DND-41 (cell line): ENCODE measurements around the gene PPP2R1A.

Experiments
- ATAC-seq: fragments of 200-7000 bp; cut with Tn5 transposase; 3 replicates; pipeline ENCODE4 v1.9.1; 2021; ENCODE audit warnings: low read depth; ENCODE audit not compliant: insufficient read depth
- DNase-seq: peaks from one replicate; pipeline ENCODE4 v3.0.0-alpha.2; 2020
- H2AFZ ChIP-seq: 2 replicates; pipeline ENCODE4 v1.6.0; 2012; ENCODE audit warnings: low read depth, low read length
- H3K27ac ChIP-seq: 2 replicates; pipeline ENCODE4 v1.5.1; 2012; ENCODE audit warnings: low read length, inconsistent platforms
- H3K27me3 ChIP-seq: fragments of 200-600 bp; sonication (generic); 2 replicates; pipeline ENCODE4 v1.6.0; 2012; ENCODE audit warnings: low read length, mild to moderate bottlenecking, inconsistent platforms; ENCODE audit not compliant: insufficient read depth, poor library complexity
- H3K36me3 ChIP-seq: 2 replicates; pipeline ENCODE4 v1.5.1; 2012; ENCODE audit warnings: low read length, inconsistent platforms; ENCODE audit not compliant: insufficient read depth
- H3K4me1 ChIP-seq: 2 replicates; pipeline ENCODE4 v1.5.1; 2012; ENCODE audit warnings: mild to moderate bottlenecking, low read length; ENCODE audit not compliant: insufficient read depth
- H3K4me2 ChIP-seq: 2 replicates; pipeline ENCODE4 v1.6.0; 2012; ENCODE audit warnings: mild to moderate bottlenecking, moderate library complexity, low read length, inconsistent platforms; ENCODE audit not compliant: insufficient read depth
- H3K4me3 ChIP-seq, 2 experiments: fragments of 200-600 bp in 1 of 2; shearing (Covaris generic) in 1 of 2; 2 replicates each; pipeline ENCODE4 v1.5.1; 2012 to 2016; ENCODE audit warnings: inconsistent platforms in 2 of 2, low read length in 2 of 2, mild to moderate bottlenecking in 2 of 2, low read depth in 1 of 2, moderate library complexity in 1 of 2
- H3K79me2 ChIP-seq: 2 replicates; pipeline ENCODE4 v1.6.0; 2012; ENCODE audit warnings: low read length, inconsistent platforms; ENCODE audit not compliant: insufficient read depth
- H3K9ac ChIP-seq: 2 replicates; pipeline ENCODE4 v1.6.0; 2012; ENCODE audit warnings: low read depth, mild to moderate bottlenecking, inconsistent platforms, low read length, moderate library complexity
- H3K9me3 ChIP-seq: 2 replicates; pipeline ENCODE4 v1.5.1; 2012; ENCODE audit warnings: low read length, moderate library complexity, mild to moderate bottlenecking, inconsistent platforms; ENCODE audit not compliant: insufficient read depth, severe bottlenecking
- H4K20me1 ChIP-seq: 2 replicates; pipeline ENCODE4 v1.6.0; 2012; ENCODE audit warnings: low read length; ENCODE audit not compliant: insufficient read depth
- EZH2 ChIP-seq: IDR thresholded peaks from 3 replicates; pipeline ENCODE4 v1.6.1; 2012; ENCODE audit warnings: borderline replicate concordance, low read depth, mild to moderate bottlenecking, moderate library complexity, low read length, inconsistent platforms; ENCODE audit not compliant: severe bottlenecking
- TF ChIP-seq, protein P1 (sequence below): IDR thresholded peaks from 2 replicates; pipeline ENCODE4 v1.5.1; 2012; ENCODE audit warnings: borderline replicate concordance, low read length, moderate library complexity, mild to moderate bottlenecking; ENCODE audit not compliant: poor library complexity, severe bottlenecking; ENCODE audit errors: extremely low read depth

Gene PPP2R1A

DNA sequence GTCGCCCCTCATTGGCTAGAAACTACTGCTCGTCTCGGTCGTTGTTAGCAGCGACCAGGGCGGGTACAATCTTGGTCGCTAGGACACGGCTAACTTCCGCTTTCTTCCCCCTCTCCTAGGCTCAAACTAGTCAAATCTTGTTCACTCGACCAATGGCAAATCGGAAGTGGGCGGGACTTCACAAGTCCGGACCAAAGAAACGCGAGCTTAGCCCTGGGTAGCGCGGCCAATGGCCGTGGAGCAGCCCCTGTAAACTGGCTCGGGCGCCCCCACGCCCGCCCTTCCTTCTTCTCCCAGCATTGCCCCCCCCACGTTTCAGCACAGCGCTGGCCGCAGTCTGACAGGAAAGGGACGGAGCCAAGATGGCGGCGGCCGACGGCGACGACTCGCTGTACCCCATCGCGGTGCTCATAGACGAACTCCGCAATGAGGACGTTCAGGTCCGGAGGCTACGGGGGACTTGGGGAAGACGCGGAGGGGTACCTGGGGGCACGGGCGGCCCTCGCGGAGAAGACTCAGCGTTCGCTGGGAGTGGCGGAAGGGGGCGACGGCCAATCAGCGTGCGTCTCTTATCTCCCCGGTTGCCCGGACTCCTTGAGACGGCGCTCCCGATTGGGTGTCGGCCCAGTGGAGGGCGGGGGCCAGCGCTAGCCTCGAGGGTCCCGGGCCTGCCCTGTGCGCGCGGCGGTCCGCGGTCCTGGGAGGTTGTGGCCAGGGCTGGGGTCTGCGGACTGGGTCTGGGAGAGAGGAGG is at the start of gene PPP2R1A:
TSS of gene PPP2R1A (plus strand) at position 318 of the 752 bp plus-strand sequence. CDS start at position 363, 45 bp downstream.
- ATAC-seq = peak; percentile 92
- H3K4me2 ChIP-seq = peak within 1 kb of the TSS; percentile 87
- peak; percentile 99 for DNase-seq
- no peaks in the 10 kb centered on the region for H3K9me3 ChIP-seq
- no peak for TF ChIP-seq EZH2
- TF ChIP-seq, protein P1, sequence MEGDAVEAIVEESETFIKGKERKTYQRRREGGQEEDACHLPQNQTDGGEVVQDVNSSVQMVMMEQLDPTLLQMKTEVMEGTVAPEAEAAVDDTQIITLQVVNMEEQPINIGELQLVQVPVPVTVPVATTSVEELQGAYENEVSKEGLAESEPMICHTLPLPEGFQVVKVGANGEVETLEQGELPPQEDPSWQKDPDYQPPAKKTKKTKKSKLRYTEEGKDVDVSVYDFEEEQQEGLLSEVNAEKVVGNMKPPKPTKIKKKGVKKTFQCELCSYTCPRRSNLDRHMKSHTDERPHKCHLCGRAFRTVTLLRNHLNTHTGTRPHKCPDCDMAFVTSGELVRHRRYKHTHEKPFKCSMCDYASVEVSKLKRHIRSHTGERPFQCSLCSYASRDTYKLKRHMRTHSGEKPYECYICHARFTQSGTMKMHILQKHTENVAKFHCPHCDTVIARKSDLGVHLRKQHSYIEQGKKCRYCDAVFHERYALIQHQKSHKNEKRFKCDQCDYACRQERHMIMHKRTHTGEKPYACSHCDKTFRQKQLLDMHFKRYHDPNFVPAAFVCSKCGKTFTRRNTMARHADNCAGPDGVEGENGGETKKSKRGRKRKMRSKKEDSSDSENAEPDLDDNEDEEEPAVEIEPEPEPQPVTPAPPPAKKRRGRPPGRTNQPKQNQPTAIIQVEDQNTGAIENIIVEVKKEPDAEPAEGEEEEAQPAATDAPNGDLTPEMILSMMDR = no peak
- H3K27ac ChIP-seq = peak within 1 kb of the TSS; percentile 91
- peak within 1 kb of the TSS; percentile 76 for H2AFZ ChIP-seq
- H3K36me3 ChIP-seq = peaks cover 40% of the 10 kb centered on the region
- H4K20me1 ChIP-seq = peaks cover 36% of the 10 kb centered on the region
- peak within 1 kb of the TSS; percentile 70 for H3K9ac ChIP-seq
- peak within 1 kb of the TSS; percentile 68 to 91 for H3K4me3 ChIP-seq
- H3K79me2 ChIP-seq = peaks cover 55% of the 10 kb centered on the region
- no peaks in the 10 kb centered on the region for H3K27me3 ChIP-seq
- peaks cover 31% of the 10 kb centered on the region for H3K4me1 ChIP-seq

- TF ChIP-seq, protein P1 = no peak
- no peak for TF ChIP-seq EZH2
Observed at GRCh38 chr19:52141203-52141602, 48.6 kb upstream of the PPP2R1A start.

GRCh38 chr19:52142001-52142595 is 47.8 kb upstream of the PPP2R1A start:
- Histone ChIP-seq H3K27me3 (no peaks in the 10 kb centered on the region), H3K27ac (no peak overlapping the region), H3K9me3 (peaks cover 3% of the 10 kb centered on the region), H3K4me3 (no peak overlapping the region), H3K9ac (no peak overlapping the region), H3K36me3 (peaks cover 2% of the 10 kb centered on the region; the same call in 1 of the 2 replicates), H2AFZ (no peak overlapping the region), H3K79me2 (peaks cover 26% of the 10 kb centered on the region), H4K20me1 (no peaks in the 10 kb centered on the region), H3K4me1 (peaks cover 24% of the 10 kb centered on the region), H3K4me2 (no peak overlapping the region)
- ATAC-seq (no peak), DNase-seq (no peak)
- TF ChIP-seq, protein P1 = no peak
- no peak for TF ChIP-seq EZH2

More at GRCh38 chr19:52141203-52141602, 48.6 kb upstream of the PPP2R1A start:
- H3K27ac ChIP-seq = no peak overlapping the region
- peaks cover 32% of the 10 kb centered on the region for H3K79me2 ChIP-seq
- peaks cover 6% of the 10 kb centered on the region for H3K9me3 ChIP-seq
- no peak overlapping the region for H3K4me3 ChIP-seq
- no peak overlapping the region for H3K9ac ChIP-seq
- no peaks in the 10 kb centered on the region for H3K27me3 ChIP-seq
- no peak overlapping the region for H3K4me2 ChIP-seq
- no peak overlapping the region for H2AFZ ChIP-seq
- H3K36me3 ChIP-seq = peaks cover 8% of the 10 kb centered on the region
- no peak for DNase-seq
- H4K20me1 ChIP-seq = no peaks in the 10 kb centered on the region
- H3K4me1 ChIP-seq = peaks cover 24% of the 10 kb centered on the region
- no peak for ATAC-seq
